ENCODE data around the gene CFAP20DC.

DNA sequence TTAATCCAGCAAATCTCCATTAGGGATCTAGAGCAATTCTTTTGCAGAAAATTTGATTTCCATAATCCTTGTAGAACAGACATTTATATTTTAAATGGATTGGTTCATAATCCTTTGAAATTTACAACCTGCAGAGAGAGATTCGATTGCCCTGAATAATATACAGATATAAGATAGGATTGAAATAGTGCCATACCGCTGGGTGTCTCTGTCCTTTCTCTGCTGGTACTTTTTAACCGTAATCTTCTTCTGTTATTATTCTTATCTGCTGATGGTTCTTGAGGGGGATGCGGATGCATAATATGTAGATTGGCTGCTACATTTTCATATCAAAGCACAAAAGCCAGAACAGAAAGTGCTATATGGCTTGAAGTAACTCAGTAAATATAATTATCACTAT lies 182.2 kb downstream of the CFAP20DC start:
- TF ChIP-seq, protein P1, sequence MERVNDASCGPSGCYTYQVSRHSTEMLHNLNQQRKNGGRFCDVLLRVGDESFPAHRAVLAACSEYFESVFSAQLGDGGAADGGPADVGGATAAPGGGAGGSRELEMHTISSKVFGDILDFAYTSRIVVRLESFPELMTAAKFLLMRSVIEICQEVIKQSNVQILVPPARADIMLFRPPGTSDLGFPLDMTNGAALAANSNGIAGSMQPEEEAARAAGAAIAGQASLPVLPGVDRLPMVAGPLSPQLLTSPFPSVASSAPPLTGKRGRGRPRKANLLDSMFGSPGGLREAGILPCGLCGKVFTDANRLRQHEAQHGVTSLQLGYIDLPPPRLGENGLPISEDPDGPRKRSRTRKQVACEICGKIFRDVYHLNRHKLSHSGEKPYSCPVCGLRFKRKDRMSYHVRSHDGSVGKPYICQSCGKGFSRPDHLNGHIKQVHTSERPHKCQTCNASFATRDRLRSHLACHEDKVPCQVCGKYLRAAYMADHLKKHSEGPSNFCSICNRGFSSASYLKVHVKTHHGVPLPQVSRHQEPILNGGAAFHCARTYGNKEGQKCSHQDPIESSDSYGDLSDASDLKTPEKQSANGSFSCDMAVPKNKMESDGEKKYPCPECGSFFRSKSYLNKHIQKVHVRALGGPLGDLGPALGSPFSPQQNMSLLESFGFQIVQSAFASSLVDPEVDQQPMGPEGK (tag by site-specific recombination; IDR thresholded peaks at IDR 0.05), result no peak
- TF ChIP-seq, protein P2, sequence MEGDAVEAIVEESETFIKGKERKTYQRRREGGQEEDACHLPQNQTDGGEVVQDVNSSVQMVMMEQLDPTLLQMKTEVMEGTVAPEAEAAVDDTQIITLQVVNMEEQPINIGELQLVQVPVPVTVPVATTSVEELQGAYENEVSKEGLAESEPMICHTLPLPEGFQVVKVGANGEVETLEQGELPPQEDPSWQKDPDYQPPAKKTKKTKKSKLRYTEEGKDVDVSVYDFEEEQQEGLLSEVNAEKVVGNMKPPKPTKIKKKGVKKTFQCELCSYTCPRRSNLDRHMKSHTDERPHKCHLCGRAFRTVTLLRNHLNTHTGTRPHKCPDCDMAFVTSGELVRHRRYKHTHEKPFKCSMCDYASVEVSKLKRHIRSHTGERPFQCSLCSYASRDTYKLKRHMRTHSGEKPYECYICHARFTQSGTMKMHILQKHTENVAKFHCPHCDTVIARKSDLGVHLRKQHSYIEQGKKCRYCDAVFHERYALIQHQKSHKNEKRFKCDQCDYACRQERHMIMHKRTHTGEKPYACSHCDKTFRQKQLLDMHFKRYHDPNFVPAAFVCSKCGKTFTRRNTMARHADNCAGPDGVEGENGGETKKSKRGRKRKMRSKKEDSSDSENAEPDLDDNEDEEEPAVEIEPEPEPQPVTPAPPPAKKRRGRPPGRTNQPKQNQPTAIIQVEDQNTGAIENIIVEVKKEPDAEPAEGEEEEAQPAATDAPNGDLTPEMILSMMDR (tag by site-specific recombination; IDR thresholded peaks at IDR 0.05), result no peak
- TF ChIP-seq, protein P3, sequence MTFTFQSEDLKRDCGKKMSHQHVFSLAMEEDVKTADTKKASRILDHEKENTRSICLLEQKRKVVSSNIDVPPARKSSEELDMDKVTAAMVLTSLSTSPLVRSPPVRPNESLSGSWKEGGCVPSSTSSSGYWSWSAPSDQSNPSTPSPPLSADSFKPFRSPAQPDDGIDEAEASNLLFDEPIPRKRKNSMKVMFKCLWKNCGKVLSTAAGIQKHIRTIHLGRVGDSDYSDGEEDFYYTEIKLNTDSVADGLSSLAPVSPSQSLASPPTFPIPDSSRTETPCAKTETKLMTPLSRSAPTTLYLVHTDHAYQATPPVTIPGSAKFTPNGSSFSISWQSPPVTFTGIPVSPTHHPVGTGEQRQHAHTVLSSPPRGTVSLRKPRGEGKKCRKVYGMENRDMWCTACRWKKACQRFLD (tag by site-specific recombination; IDR thresholded peaks at IDR 0.05), result no peak
- TF ChIP-seq SP2 (tag by site-specific recombination; IDR thresholded peaks at IDR 0.05) (no peak), ZNF155 (tag by site-specific recombination; IDR thresholded peaks at IDR 0.05) (no peak), ZNF514 (tag by site-specific recombination; IDR thresholded peaks at IDR 0.05) (no peak), ZNF202 (tag by site-specific recombination; IDR thresholded peaks at IDR 0.05; ENCODE audit: borderline replicate concordance) (no peak), PRDM1 (tag by site-specific recombination; IDR thresholded peaks at IDR 0.05) (no peak), ZBTB8A (tag by site-specific recombination; IDR thresholded peaks at IDR 0.05) (no peak)

All from HEK293 (cell line).